Neuronal stem cell (in vitro differentiated cells): Measurements from ENCODE around the gene PTPRU.

Source experiments
- DNase-seq: peaks from one replicate; pipeline ENCODE4 v3.0.0-alpha.2; 2013; ENCODE audit warnings: low spot score
- H2AFZ ChIP-seq: one replicate; pipeline ENCODE4 v1.6.1; 2013; ENCODE audit warnings: mild to moderate bottlenecking, low read length, inconsistent platforms
- H2AK5ac ChIP-seq: 2 replicates; pipeline ENCODE4 v1.6.1; 2013; ENCODE audit warnings: low read depth, mild to moderate bottlenecking, inconsistent platforms, low read length, moderate library complexity, mixed read lengths
- H2BK120ac ChIP-seq: 2 replicates; pipeline ENCODE4 v1.6.1; 2013; ENCODE audit warnings: low read depth, mild to moderate bottlenecking, inconsistent platforms, low read length, moderate library complexity, mixed read lengths
- H2BK12ac ChIP-seq: one replicate; pipeline ENCODE4 v1.6.1; 2013; ENCODE audit warnings: low read length, inconsistent platforms
- H2BK15ac ChIP-seq: 2 replicates; pipeline ENCODE4 v1.6.1; 2013; ENCODE audit warnings: mild to moderate bottlenecking, low read length, inconsistent platforms, mixed read lengths
- H2BK5ac ChIP-seq: one replicate; pipeline ENCODE4 v1.6.1; 2013; ENCODE audit warnings: inconsistent platforms, mild to moderate bottlenecking, low read length, moderate library complexity
- H3K14ac ChIP-seq: one replicate; pipeline ENCODE4 v1.6.1; 2013; ENCODE audit warnings: low read length, inconsistent platforms
- H3K18ac ChIP-seq: 2 replicates; pipeline ENCODE4 v1.6.1; 2013; ENCODE audit warnings: low read length, inconsistent platforms
- H3K23ac ChIP-seq: 2 replicates; pipeline ENCODE4 v1.6.1; 2013; ENCODE audit warnings: low read depth, mild to moderate bottlenecking, mixed read lengths, low read length, inconsistent platforms; ENCODE audit not compliant: poor library complexity
- H3K27ac ChIP-seq: replicated peaks from 3 replicates; pipeline ENCODE4 v1.5.1; 2013; ENCODE audit warnings: low read length, inconsistent platforms
- H3K27me3 ChIP-seq, 3 experiments: 2 replicates each; pipeline ENCODE4 v1.6.1; 2013; ENCODE audit warnings: low read length in 3 of 3, mild to moderate bottlenecking in 2 of 3, inconsistent platforms in 1 of 3, low read depth in 1 of 3, mixed read lengths in 1 of 3, moderate library complexity in 1 of 3; ENCODE audit not compliant: control insufficient read depth in 3 of 3, insufficient read depth in 3 of 3
- H3K36me3 ChIP-seq, 2 donors: replicated peaks in 1 of 2; 2 replicates each; pipeline ENCODE4 v1.6.1; 2013; ENCODE audit warnings: low read length in 2 of 2; ENCODE audit not compliant: control insufficient read depth in 2 of 2, insufficient read depth in 2 of 2
- H3K4ac ChIP-seq: 2 replicates; pipeline ENCODE4 v1.6.1; 2013; ENCODE audit warnings: inconsistent platforms, mild to moderate bottlenecking, low read length, moderate library complexity
- H3K4me1 ChIP-seq, 2 donors: 1 replicate in 1 of 2; 2 replicates in 1 of 2; pipeline ENCODE4 v1.6.1; 2013; ENCODE audit warnings: low read length in 2 of 2, low read depth in 1 of 2; ENCODE audit not compliant: control insufficient read depth in 2 of 2, insufficient read depth in 1 of 2
- H3K4me2 ChIP-seq: one replicate; pipeline ENCODE4 v1.6.1; 2013; ENCODE audit warnings: mild to moderate bottlenecking, low read length, inconsistent platforms; ENCODE audit not compliant: insufficient read depth, poor library complexity, severe bottlenecking
- H3K4me3 ChIP-seq, 2 donors: 2 replicates each; pipeline ENCODE4 v1.5.1; 2013; ENCODE audit warnings: low read length in 2 of 2, mild to moderate bottlenecking in 2 of 2, inconsistent platforms in 1 of 2, moderate library complexity in 1 of 2
- H3K79me1 ChIP-seq: one replicate; pipeline ENCODE4 v1.6.1; 2013; ENCODE audit warnings: low read depth, mild to moderate bottlenecking, inconsistent platforms, low read length, moderate library complexity
- H3K9ac ChIP-seq: one replicate; pipeline ENCODE4 v1.6.1; 2013; ENCODE audit warnings: mild to moderate bottlenecking, low read depth, low read length, inconsistent platforms; ENCODE audit not compliant: poor library complexity
- H3K9me3 ChIP-seq, 2 donors: replicated peaks in 1 of 2; 2 replicates each; pipeline versions ENCODE3 to v1.6.1; 2013; ENCODE audit warnings: low read length in 2 of 2, mild to moderate bottlenecking in 2 of 2, inconsistent platforms in 1 of 2, low read depth in 1 of 2, mixed read lengths in 1 of 2, moderate library complexity in 1 of 2; ENCODE audit not compliant: control insufficient read depth in 2 of 2, insufficient read depth in 1 of 2
- H4K8ac ChIP-seq: one replicate; pipeline ENCODE4 v1.6.1; 2013; ENCODE audit warnings: low read depth, mild to moderate bottlenecking, inconsistent platforms, low read length, moderate library complexity
- H4K91ac ChIP-seq: one replicate; pipeline ENCODE4 v1.6.1; 2013; ENCODE audit warnings: low read length, low read depth, mild to moderate bottlenecking, inconsistent platforms; ENCODE audit not compliant: poor library complexity
- WGBS, 2 donors: extraction: QIAGEN DNeasy Blood & Tissue Kit; methylation state at CpG; one replicate each; pipeline ENCODE4 v1.1.7; 2013; ENCODE audit warnings: missing lambda C conversion rate in 2 of 2, mixed read lengths in 1 of 2; ENCODE audit not compliant: insufficient read length in 2 of 2, insufficient replicate concordance in 1 of 2; ENCODE audit errors: extremely low coverage in 2 of 2; 5-methylcytosine and 5-hydroxymethylcytosine counted together

Gene PTPRU

GRCh38 chr1:29332204-29332603 is 95.9 kb downstream of the PTPRU start:
- WGBS, 2 donors, result no CpG with 5 or more reads among the region's 6 CpGs
- Histone ChIP-seq H3K4me3 (no peak overlapping the region), H2AK5ac (no peak overlapping the region), H3K36me3 (no peaks in the 10 kb centered on the region), H3K14ac (no peak overlapping the region), H3K9me3 (peaks cover 0 to 2% of the 10 kb centered on the region in 2 donors), H2AFZ (no peak overlapping the region), H2BK120ac (no peak overlapping the region), H3K4me1 (no peaks in the 10 kb centered on the region), H3K9ac (no peak overlapping the region), H3K27me3 (peaks cover 0 to 6% (median 0%) of the 10 kb centered on the region in 3 experiments), H2BK5ac (no peak overlapping the region), H4K91ac (no peak overlapping the region), H3K4ac (no peak overlapping the region), H3K18ac (no peak overlapping the region), H3K79me1 (no peaks in the 10 kb centered on the region), H4K8ac (no peak overlapping the region), H2BK15ac (no peak overlapping the region), H3K4me2 (no peak overlapping the region), H2BK12ac (no peak overlapping the region), H3K23ac (no peak overlapping the region), H3K27ac (no peak overlapping the region)
- DNase-seq, result peak; percentile 23

GRCh38 chr1:29333008-29333407 is 96.7 kb downstream of the PTPRU start:
- Histone ChIP-seq H3K27ac (no peak overlapping the region), H3K18ac (no peak overlapping the region), H3K9ac (no peak overlapping the region), H2BK120ac (no peak overlapping the region), H2AFZ (no peak overlapping the region), H2BK5ac (no peak overlapping the region), H2BK12ac (no peak overlapping the region), H3K4ac (no peak overlapping the region), H3K4me3 (no peak overlapping the region), H3K79me1 (no peaks in the 10 kb centered on the region), H3K9me3 (peaks cover 0 to 2% of the 10 kb centered on the region in 2 donors), H2AK5ac (no peak overlapping the region), H3K23ac (no peak overlapping the region), H3K4me1 (no peaks in the 10 kb centered on the region), H4K8ac (no peak overlapping the region), H3K14ac (no peak overlapping the region), H3K36me3 (no peaks in the 10 kb centered on the region), H3K27me3 (peaks cover 0 to 12% (median 0%) of the 10 kb centered on the region in 3 experiments), H2BK15ac (no peak overlapping the region), H4K91ac (no peak overlapping the region), H3K4me2 (no peak overlapping the region)
- DNase-seq, result no peak
- WGBS, 2 donors, result no CpG with 5 or more reads among the region's 3 CpGs

GRCh38 chr1:29335573-29335972 is 99.3 kb downstream of the PTPRU start:
- H3K4me1 ChIP-seq, result no peaks in the 10 kb centered on the region

GRCh38 chr1:29338908-29339575 is 102.7 kb downstream of the PTPRU start:
- Histone ChIP-seq H3K27ac (no peak overlapping the region), H4K91ac (no peak overlapping the region), H3K4me1 (peaks cover 0 to 2% of the 10 kb centered on the region in 2 donors), H2BK5ac (no peak overlapping the region), H3K4me2 (no peak overlapping the region), H3K4me3 (no peak overlapping the region), H3K36me3 (no peaks in the 10 kb centered on the region), H4K8ac (no peak overlapping the region), H2AK5ac (no peak overlapping the region), H3K23ac (no peak overlapping the region), H3K14ac (no peak overlapping the region), H3K18ac (no peak overlapping the region), H3K27me3 (peaks cover 0 to 23% (median 0%) of the 10 kb centered on the region in 3 experiments), H2BK15ac (no peak overlapping the region), H2BK120ac (no peak overlapping the region), H3K9ac (no peak overlapping the region), H2AFZ (no peak overlapping the region), H2BK12ac (no peak overlapping the region), H3K79me1 (no peaks in the 10 kb centered on the region), H3K4ac (no peak overlapping the region), H3K9me3 (peaks cover 0 to 2% of the 10 kb centered on the region in 2 donors)
- no CpG with 5 or more reads among the region's 3 CpGs for WGBS, 2 donors
- DNase-seq, result no peak

More at GRCh38 chr1:29335573-29335972, 99.3 kb downstream of the PTPRU start:
- no peak overlapping the region for H2BK12ac ChIP-seq
- H2AFZ ChIP-seq, result no peak overlapping the region
- H2BK120ac ChIP-seq, result no peak overlapping the region
- no peak overlapping the region for H3K23ac ChIP-seq
- no peak overlapping the region for H2AK5ac ChIP-seq
- no peak overlapping the region for H4K8ac ChIP-seq
- no peak overlapping the region for H3K4ac ChIP-seq
- no peak overlapping the region for H3K27ac ChIP-seq
- DNase-seq, result no peak
- H3K9me3 ChIP-seq, result peaks cover 0 to 2% of the 10 kb centered on the region in 2 donors
- H3K36me3 ChIP-seq, result no peaks in the 10 kb centered on the region
- H3K79me1 ChIP-seq, result no peaks in the 10 kb centered on the region
- H2BK15ac ChIP-seq, result no peak overlapping the region
- no peak overlapping the region for H3K4me2 ChIP-seq
- no peak overlapping the region for H4K91ac ChIP-seq
- H3K9ac ChIP-seq, result no peak overlapping the region
- no peak overlapping the region for H3K18ac ChIP-seq
- H3K27me3 ChIP-seq, result peaks cover 0 to 12% (median 0%) of the 10 kb centered on the region in 3 experiments
- H2BK5ac ChIP-seq, result no peak overlapping the region
- H3K4me3 ChIP-seq, result no peak overlapping the region
- H3K14ac ChIP-seq, result no peak overlapping the region
